Esophagus squamous epithelium (tissue), 4 donors: Measurements from ENCODE around the gene MYL3.

Experiments
- CTCF ChIP-seq, 6 experiments: fragments of 450-650 bp in 4 of 6; fragments of 200-600 bp in 2 of 6; sonication (generic) in 2 of 6; IDR thresholded peaks; one replicate each; pipeline ENCODE4 v1.5.1; 2016 to 2019; ENCODE audit warnings: antibody characterized with exemption in 6 of 6, mild to moderate bottlenecking in 4 of 6, moderate library complexity in 4 of 6
- POLR2A ChIP-seq, 4 donors: fragments of 450-650 bp; IDR thresholded peaks; one replicate each; pipeline ENCODE4 v1.6.1; 2017; ENCODE audit warnings: antibody characterized with exemption in 4 of 4, mild to moderate bottlenecking in 4 of 4, moderate library complexity in 3 of 4

GRCh38 chr3:46850468-46850779 is 12.8 kb downstream of the MYL3 start:
- TF ChIP-seq CTCF (IDR thresholded peaks at IDR 0.05) = no peak
- no peak for TF ChIP-seq POLR2A (IDR thresholded peaks at IDR 0.05)
